Epithelial cell of umbilical artery (primary cell): ENCODE results near the gene KLHL6. TPM values are rescaled to one million over a fixed set of nuclear protein-coding genes. Genes with fewer than 3 reads are reported as not detected.

ENCODE experiments used
- total RNA-seq: library from RNA; depleted of rRNA; stranded (reverse); fragments of >200 nt; gene quantifications from 2 replicates; pipeline ENCODE4 v1.2.3, GENCODE V29; 2014

KLHL6 gene, protein sequence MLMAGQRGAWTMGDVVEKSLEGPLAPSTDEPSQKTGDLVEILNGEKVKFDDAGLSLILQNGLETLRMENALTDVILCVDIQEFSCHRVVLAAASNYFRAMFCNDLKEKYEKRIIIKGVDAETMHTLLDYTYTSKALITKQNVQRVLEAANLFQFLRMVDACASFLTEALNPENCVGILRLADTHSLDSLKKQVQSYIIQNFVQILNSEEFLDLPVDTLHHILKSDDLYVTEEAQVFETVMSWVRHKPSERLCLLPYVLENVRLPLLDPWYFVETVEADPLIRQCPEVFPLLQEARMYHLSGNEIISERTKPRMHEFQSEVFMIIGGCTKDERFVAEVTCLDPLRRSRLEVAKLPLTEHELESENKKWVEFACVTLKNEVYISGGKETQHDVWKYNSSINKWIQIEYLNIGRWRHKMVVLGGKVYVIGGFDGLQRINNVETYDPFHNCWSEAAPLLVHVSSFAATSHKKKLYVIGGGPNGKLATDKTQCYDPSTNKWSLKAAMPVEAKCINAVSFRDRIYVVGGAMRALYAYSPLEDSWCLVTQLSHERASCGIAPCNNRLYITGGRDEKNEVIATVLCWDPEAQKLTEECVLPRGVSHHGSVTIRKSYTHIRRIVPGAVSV
- 18.2 and 24.8 TPM in 2 replicates for total RNA-seq

DNA sequence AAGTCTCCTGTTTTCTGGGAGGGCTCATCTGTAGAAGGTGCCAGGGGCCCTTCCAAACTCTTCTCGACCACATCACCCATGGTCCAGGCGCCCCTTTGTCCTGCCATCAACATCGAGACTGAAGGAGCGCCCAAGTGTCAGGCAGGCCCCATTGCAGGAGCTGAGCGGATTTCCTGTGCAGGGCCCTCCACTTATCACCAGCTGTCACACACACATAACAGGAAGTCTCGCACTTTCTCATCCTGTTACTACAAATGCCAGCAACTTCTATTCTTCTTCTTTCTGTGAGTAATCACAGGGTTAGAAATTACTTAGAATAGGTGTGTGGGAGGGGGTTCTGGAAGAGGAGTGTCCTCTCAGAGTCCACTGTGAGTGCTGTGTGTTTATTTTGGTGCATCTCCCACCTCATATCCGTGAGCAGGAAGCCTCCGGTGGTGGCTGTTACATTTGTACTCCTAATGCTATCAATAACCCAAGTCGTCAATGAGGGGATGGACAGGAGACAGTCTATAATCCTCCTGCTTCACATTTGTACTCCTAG is at the start of gene KLHL6:
KLHL6 (minus strand) TSS at position 166 of the 541 bp plus-strand sequence; CDS start at position 113, 53 bp downstream.

Other genes starting within 250 kb of the KLHL6 start
- gene MCF2L2, start 127.1 kb downstream of the KLHL6 start, total RNA-seq, result 1.2 and 1.3 TPM in 2 replicates
- 60.7 and 94.4 TPM in 2 replicates for gene KLHL24, start 79.9 kb upstream of the KLHL6 start, total RNA-seq
- gene YEATS2, start 142.1 kb upstream of the KLHL6 start, total RNA-seq, result 30.5 and 42.2 TPM in 2 replicates